ENCODE measurements around the gene CCDC51.

Gene CCDC51

GRCh38 chr3:48422681-48423080 is 17.2 kb downstream of the CCDC51 start:
- no peak for DNase-seq

GRCh38 chr3:48422272-48422671 is 17.6 kb downstream of the CCDC51 start:
- DNase-seq, result no peak

GRCh38 chr3:48420561-48420960 is 19.4 kb downstream of the CCDC51 start:
- DNase-seq, result no peak

GRCh38 chr3:48419597-48419996 is 20.3 kb downstream of the CCDC51 start:
- DNase-seq, result no peak

- no peak for DNase-seq
Measured at GRCh38 chr3:48419149-48419548, 20.8 kb downstream of the CCDC51 start.

DNA sequence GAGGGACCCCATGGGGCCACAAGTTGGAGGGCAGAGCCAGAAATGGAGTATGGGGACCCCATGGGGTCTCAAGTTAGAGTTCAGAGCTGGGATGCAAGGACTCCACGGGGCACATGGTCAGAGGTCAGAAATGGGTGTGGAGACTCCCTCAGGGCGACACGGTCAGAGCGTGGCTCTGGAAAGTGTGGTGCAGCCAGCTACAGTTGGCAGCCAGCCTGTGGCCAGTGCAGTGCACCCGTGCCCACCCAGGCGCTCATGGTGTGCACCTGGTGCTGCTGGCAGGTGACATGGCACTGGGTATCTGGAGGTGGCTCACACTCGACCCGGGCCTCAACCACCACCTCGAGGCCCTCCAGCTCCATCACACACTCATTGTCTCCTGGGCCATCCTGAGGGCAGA is 21.3 kb downstream of the CCDC51 start:
- DNase-seq, result no peak

DNA sequence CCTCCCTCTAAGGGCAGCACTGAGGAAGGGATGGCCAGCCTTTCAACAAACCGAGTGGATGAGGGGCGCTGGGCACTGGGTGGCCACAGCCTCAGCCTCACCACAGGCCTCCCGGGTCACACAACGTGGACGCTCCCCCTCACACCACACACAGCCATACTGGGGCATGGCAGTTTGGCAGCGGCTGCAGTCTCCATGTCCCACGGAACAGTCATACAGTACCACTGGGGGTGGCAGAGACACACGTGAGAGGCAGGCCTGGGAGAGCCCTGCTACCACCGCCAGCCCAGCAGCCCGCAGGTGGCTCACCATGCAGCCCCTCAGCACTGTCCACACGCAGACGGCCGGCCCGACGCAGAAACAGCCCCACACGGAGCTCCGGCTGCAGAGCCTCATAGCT is 21.8 kb downstream of the CCDC51 start:
- DNase-seq, result no peak

DNA sequence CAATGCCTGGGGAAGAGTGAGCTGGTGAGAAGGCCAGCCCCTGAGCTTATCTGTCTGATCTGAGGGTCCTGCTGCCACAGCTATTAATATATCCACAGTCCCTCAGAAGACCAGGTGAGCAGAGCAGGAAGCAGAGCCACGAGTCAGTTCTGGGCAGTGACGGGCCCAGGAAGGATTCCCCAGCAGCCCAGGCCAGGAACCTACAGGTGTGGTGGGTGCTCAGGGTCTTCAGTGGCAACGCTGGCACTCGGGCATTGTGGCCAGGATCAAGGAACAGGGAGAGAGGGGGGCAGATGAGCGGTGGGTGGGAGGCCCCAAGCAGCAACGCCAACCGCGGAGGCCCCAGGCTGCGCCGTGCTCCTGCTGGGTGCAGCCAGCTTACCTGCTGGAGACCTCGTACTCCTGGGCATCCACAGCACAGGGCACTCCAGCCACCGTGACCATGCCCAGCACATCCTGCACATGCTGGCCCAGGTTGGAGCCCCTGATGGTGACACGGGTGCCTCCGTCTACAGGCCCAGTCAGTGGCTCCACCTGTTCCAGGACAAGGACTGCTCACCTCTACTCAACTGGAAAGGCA is 22.3 kb downstream of the CCDC51 start:
- no peak for DNase-seq

DNA sequence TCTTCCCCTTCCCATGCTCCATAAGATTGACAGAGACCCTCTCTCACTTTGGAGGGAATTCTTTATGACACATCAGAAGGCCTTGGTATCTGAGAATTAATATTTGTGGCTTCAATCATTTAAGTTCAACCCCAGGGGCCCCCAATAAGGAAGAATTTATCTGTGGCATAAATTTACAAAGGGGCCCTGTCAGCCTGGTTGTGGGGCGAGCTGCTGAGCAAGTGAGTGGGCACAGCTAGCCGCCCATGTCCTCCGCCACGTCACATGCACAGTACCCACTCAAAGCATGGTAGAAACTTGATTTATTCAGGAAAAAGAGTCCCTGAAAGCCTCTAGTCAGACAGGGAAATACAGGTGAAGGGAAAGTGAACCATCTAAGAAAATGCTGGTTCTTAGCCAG is 23.4 kb downstream of the CCDC51 start:
- no peak for DNase-seq

GRCh38 chr3:48416091-48416505 is 23.8 kb downstream of the CCDC51 start:
- DNase-seq, result no peak

DNA sequence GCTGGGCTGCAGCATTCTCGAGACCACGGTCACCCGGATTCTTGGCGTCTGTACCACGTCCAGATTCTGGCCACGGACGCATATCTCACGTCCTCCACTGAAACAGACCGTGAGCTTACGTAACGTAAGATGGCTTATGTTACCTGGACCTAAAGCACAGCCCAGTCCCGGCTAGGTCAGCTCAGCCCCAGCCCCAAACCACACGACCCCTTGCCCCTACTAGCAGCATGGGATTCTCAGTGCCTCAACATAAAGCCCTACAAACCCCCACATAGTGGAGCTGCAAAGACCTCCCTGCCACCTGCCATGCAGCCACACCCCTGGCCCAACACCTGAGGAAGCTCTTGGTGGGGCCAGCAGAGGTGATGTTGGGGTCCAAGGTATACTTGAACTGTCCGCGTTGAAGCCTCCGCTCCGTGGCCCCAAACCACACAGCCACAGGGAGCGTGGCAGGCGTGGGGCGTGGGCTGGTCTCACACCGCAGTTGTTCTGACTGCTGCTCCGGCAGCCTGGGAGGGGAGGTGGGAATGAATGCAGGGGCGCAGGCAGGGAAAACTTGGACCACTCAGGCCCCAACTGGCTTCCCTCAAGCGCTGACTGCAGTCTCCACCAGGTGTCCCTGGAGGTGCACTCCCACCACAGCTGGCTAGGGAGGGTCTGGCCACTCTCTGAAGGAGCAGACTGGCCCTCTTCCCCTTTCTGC is 24.5 kb downstream of the CCDC51 start:
- DNase-seq, result no peak

- peak in 41 of 56 donors; percentile 13 to 71 (median 39) for DNase-seq
Measured at GRCh38 chr3:48414376-48415250, 25.3 kb downstream of the CCDC51 start.

DNA sequence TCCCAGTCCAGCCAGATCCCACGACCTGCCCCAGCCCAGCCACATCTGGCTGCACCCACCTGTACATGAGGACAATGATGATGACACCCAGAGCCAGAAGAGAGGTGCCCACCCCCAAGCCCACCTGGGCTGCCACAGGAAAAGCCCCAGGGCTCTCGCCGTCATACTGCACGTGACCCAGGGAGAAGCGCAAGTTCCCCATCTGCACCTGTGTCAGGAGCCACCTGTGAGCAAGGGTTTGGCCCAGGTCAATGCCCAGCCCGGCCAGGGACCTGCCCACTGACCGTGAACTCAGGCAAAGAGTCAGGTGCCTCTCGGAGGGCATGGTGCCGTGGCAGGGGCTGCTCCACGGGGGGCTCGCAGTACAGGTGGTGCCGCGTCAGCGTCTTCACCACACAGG is 26.3 kb downstream of the CCDC51 start:
- no peak for DNase-seq

GRCh38 chr3:48413086-48413485 is 26.8 kb downstream of the CCDC51 start:
- no peak for DNase-seq

- no peak for DNase-seq
Measured at GRCh38 chr3:48412375-48413001, 27.4 kb downstream of the CCDC51 start.

GRCh38 chr3:48411606-48412374 is 28.1 kb downstream of the CCDC51 start:
- DNase-seq, result no peak

GRCh38 chr3:48411041-48411588 is 28.8 kb downstream of the CCDC51 start:
- DNase-seq, result no peak

- no peak for DNase-seq
Measured at GRCh38 chr3:48410205-48411040, 29.5 kb downstream of the CCDC51 start.

- no peak for DNase-seq
Measured at GRCh38 chr3:48409291-48410201, 30.4 kb downstream of the CCDC51 start.
